ENCODE results near the gene PPT2.

The PPT2 gene

GRCh38 chr6:32152769-32153563 is 975 bp upstream of the PPT2 start:
- peaks cover 41% of the 10 kb centered on the region for H3K27me3 ChIP-seq (ENCODE audit: control insufficient read depth, insufficient read depth, low read length)
- H3K9me3 ChIP-seq (ENCODE audit: control insufficient read depth, insufficient read depth, low read length): no peaks in the 10 kb centered on the region
- peak overlapping the region; percentile 58; the same call in 1 of the 2 replicates for H3K9ac ChIP-seq (ENCODE audit: low read depth, low read length)
- peaks cover 27% of the 10 kb centered on the region for H3K4me1 ChIP-seq (ENCODE audit: control insufficient read depth, insufficient read depth, low read length)
- H3K27ac ChIP-seq (ENCODE audit: low read depth, low read length): peak overlapping the region; percentile 94
- peaks cover 24% of the 10 kb centered on the region for H3K36me3 ChIP-seq (ENCODE audit: control insufficient read depth, insufficient read depth, low read length)
- peak overlapping the region; percentile 97 for H3K4me3 ChIP-seq (ENCODE audit: low read depth, low read length)

GRCh38 chr6:32154514-32155161 is 697 bp downstream of the PPT2 start:
- H3K9me3 ChIP-seq (ENCODE audit: control insufficient read depth, insufficient read depth, low read length): no peaks in the 10 kb centered on the region
- H3K27me3 ChIP-seq (ENCODE audit: control insufficient read depth, insufficient read depth, low read length): peaks cover 33% of the 10 kb centered on the region
- peaks cover 26% of the 10 kb centered on the region for H3K4me1 ChIP-seq (ENCODE audit: control insufficient read depth, insufficient read depth, low read length)
- H3K27ac ChIP-seq (ENCODE audit: low read depth, low read length): peak overlapping the region; percentile 94
- peaks cover 34% of the 10 kb centered on the region for H3K36me3 ChIP-seq (ENCODE audit: control insufficient read depth, insufficient read depth, low read length)
- peak overlapping the region; percentile 97 for H3K4me3 ChIP-seq (ENCODE audit: low read depth, low read length)
- H3K9ac ChIP-seq (ENCODE audit: low read depth, low read length): peak overlapping the region; percentile 90

GRCh38 chr6:32156891-32157290 is 3.0 kb downstream of the PPT2 start:
- no peaks in the 10 kb centered on the region for H3K9me3 ChIP-seq (ENCODE audit: control insufficient read depth, insufficient read depth, low read length)
- no peak overlapping the region for H3K4me3 ChIP-seq (ENCODE audit: low read depth, low read length)
- peaks cover 13% of the 10 kb centered on the region for H3K4me1 ChIP-seq (ENCODE audit: control insufficient read depth, insufficient read depth, low read length)
- H3K27me3 ChIP-seq (ENCODE audit: control insufficient read depth, insufficient read depth, low read length): peaks cover 13% of the 10 kb centered on the region
- no peak overlapping the region for H3K27ac ChIP-seq (ENCODE audit: low read depth, low read length)
- H3K36me3 ChIP-seq (ENCODE audit: control insufficient read depth, insufficient read depth, low read length): peaks cover 36% of the 10 kb centered on the region
- H3K9ac ChIP-seq (ENCODE audit: low read depth, low read length): no peak overlapping the region

GRCh38 chr6:32158052-32158451 is 4.1 kb downstream of the PPT2 start:
- Histone ChIP-seq H3K4me3 (ENCODE audit: low read depth, low read length) (no peak overlapping the region), H3K36me3 (ENCODE audit: control insufficient read depth, insufficient read depth, low read length) (peaks cover 40% of the 10 kb centered on the region), H3K4me1 (ENCODE audit: control insufficient read depth, insufficient read depth, low read length) (peaks cover 2% of the 10 kb centered on the region; the same call in 1 of the 2 replicates), H3K9me3 (ENCODE audit: control insufficient read depth, insufficient read depth, low read length) (no peaks in the 10 kb centered on the region), H3K9ac (ENCODE audit: low read depth, low read length) (no peak overlapping the region), H3K27me3 (ENCODE audit: control insufficient read depth, insufficient read depth, low read length) (peaks cover 1% of the 10 kb centered on the region), H3K27ac (ENCODE audit: low read depth, low read length) (no peak overlapping the region)

- H3K36me3 ChIP-seq (ENCODE audit: control insufficient read depth, insufficient read depth, low read length): peaks cover 28% of the 10 kb centered on the region
- H3K4me1 ChIP-seq (ENCODE audit: control insufficient read depth, insufficient read depth, low read length): no peaks in the 10 kb centered on the region
- no peaks in the 10 kb centered on the region for H3K27me3 ChIP-seq (ENCODE audit: control insufficient read depth, insufficient read depth, low read length)
- H3K9me3 ChIP-seq (ENCODE audit: control insufficient read depth, insufficient read depth, low read length): no peaks in the 10 kb centered on the region
- H3K4me3 ChIP-seq (ENCODE audit: low read depth, low read length): no peak overlapping the region
- no peak overlapping the region for H3K9ac ChIP-seq (ENCODE audit: low read depth, low read length)
- no peak overlapping the region for H3K27ac ChIP-seq (ENCODE audit: low read depth, low read length)
These were observed 9.8 kb downstream of the PPT2 start for GRCh38 chr6:32163559-32164258.

- Histone ChIP-seq H3K4me1 (ENCODE audit: control insufficient read depth, insufficient read depth, low read length) (no peaks in the 10 kb centered on the region), H3K9ac (ENCODE audit: low read depth, low read length) (no peak within 1 kb of the TSS), H3K36me3 (ENCODE audit: control insufficient read depth, insufficient read depth, low read length) (peaks cover 32% of the 10 kb centered on the region), H3K4me3 (ENCODE audit: low read depth, low read length) (no peak within 1 kb of the TSS), H3K27ac (ENCODE audit: low read depth, low read length) (no peak within 1 kb of the TSS), H3K27me3 (ENCODE audit: control insufficient read depth, insufficient read depth, low read length) (no peaks in the 10 kb centered on the region), H3K9me3 (ENCODE audit: control insufficient read depth, insufficient read depth, low read length) (no peaks in the 10 kb centered on the region)
These were observed 10.4 kb downstream of the PPT2 start, which contains the start of gene EGFL8 for GRCh38 chr6:32164295-32164694. TSS of gene EGFL8 (plus strand) at chr6:32164595. CDS start at chr6:32166166, 1,571 bp downstream.

GRCh38 chr6:32166411-32167061 is 12.6 kb downstream of the PPT2 start:
- Histone ChIP-seq H3K9me3 (ENCODE audit: control insufficient read depth, insufficient read depth, low read length) (no peaks in the 10 kb centered on the region), H3K9ac (ENCODE audit: low read depth, low read length) (no peak overlapping the region), H3K4me3 (ENCODE audit: low read depth, low read length) (no peak overlapping the region), H3K36me3 (ENCODE audit: control insufficient read depth, insufficient read depth, low read length) (peaks cover 52% of the 10 kb centered on the region), H3K27me3 (ENCODE audit: control insufficient read depth, insufficient read depth, low read length) (no peaks in the 10 kb centered on the region), H3K27ac (ENCODE audit: low read depth, low read length) (no peak overlapping the region), H3K4me1 (ENCODE audit: control insufficient read depth, insufficient read depth, low read length) (no peaks in the 10 kb centered on the region)

GRCh38 chr6:32167154-32167760 is 13.3 kb downstream of the PPT2 start:
- H3K27ac ChIP-seq (ENCODE audit: low read depth, low read length): peak overlapping the region; percentile 55
- H3K36me3 ChIP-seq (ENCODE audit: control insufficient read depth, insufficient read depth, low read length): peaks cover 54% of the 10 kb centered on the region
- no peaks in the 10 kb centered on the region for H3K4me1 ChIP-seq (ENCODE audit: control insufficient read depth, insufficient read depth, low read length)
- H3K9ac ChIP-seq (ENCODE audit: low read depth, low read length): no peak overlapping the region; the same call in 1 of the 2 replicates
- H3K4me3 ChIP-seq (ENCODE audit: low read depth, low read length): no peak overlapping the region
- no peaks in the 10 kb centered on the region for H3K27me3 ChIP-seq (ENCODE audit: control insufficient read depth, insufficient read depth, low read length)
- H3K9me3 ChIP-seq (ENCODE audit: control insufficient read depth, insufficient read depth, low read length): no peaks in the 10 kb centered on the region

- peaks cover 56% of the 10 kb centered on the region for H3K36me3 ChIP-seq (ENCODE audit: control insufficient read depth, insufficient read depth, low read length)
These were observed 13.9 kb downstream of the PPT2 start for GRCh38 chr6:32167761-32168262.

GRCh38 chr6:32168350-32168749 is 14.4 kb downstream of the PPT2 start:
- Histone ChIP-seq H3K4me3 (ENCODE audit: low read depth, low read length) (no peak overlapping the region), H3K27ac (ENCODE audit: low read depth, low read length) (peak overlapping the region; percentile 55), H3K36me3 (ENCODE audit: control insufficient read depth, insufficient read depth, low read length) (peaks cover 51% of the 10 kb centered on the region), H3K4me1 (ENCODE audit: control insufficient read depth, insufficient read depth, low read length) (peaks cover 3% of the 10 kb centered on the region; the same call in 1 of the 2 replicates), H3K27me3 (ENCODE audit: control insufficient read depth, insufficient read depth, low read length) (no peaks in the 10 kb centered on the region), H3K9me3 (ENCODE audit: control insufficient read depth, insufficient read depth, low read length) (no peaks in the 10 kb centered on the region), H3K9ac (ENCODE audit: low read depth, low read length) (no peak overlapping the region)

More at GRCh38 chr6:32167761-32168262, 13.9 kb downstream of the PPT2 start:
- H3K27me3 ChIP-seq (ENCODE audit: control insufficient read depth, insufficient read depth, low read length): no peaks in the 10 kb centered on the region
- peak overlapping the region; percentile 55 for H3K27ac ChIP-seq (ENCODE audit: low read depth, low read length)
- H3K9ac ChIP-seq (ENCODE audit: low read depth, low read length): no peak overlapping the region
- no peak overlapping the region for H3K4me3 ChIP-seq (ENCODE audit: low read depth, low read length)
- no peaks in the 10 kb centered on the region for H3K9me3 ChIP-seq (ENCODE audit: control insufficient read depth, insufficient read depth, low read length)
- no peaks in the 10 kb centered on the region for H3K4me1 ChIP-seq (ENCODE audit: control insufficient read depth, insufficient read depth, low read length)

All from HUES48 (cell line).